ENCODE results near the gene SETD7. TPM values are rescaled to one million over a fixed set of nuclear protein-coding genes. Genes with fewer than 3 reads are reported as not detected.
"Not testable (repeated sequence)": the region's sequence is repeated elsewhere in the genome, so short reads cannot be mapped to it uniquely, and the experiment has no call there.

Gene SETD7
- total RNA-seq, 2 donors from 2014 or later, result 25.5 to 29.5 TPM

DNA sequence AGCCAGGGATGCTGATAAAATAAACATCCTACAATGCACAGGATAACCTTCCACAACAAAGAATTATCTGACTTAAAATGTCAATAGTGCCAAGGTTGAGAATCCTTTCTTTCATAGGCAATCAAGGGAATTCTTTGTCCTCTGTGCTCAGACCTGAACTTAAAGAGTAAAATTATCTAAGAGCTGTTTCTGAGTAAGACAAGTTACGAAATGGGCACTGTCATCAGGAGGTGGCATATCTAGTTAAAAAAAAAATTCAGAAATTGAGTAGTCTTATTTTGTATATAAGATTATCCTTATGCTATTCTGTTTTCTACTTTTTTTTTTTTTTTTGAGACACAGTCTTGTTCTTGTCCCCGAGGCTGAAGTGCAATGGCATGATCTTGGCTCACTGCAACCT lies 105.4 kb downstream of the SETD7 start:
- Histone ChIP-seq H3K36me3 (no peaks in the 10 kb centered on the region), H3K4me1 (peaks cover 6% of the 10 kb centered on the region), H3K4me3 (no peak overlapping the region), H3K9me3 (no peaks in the 10 kb centered on the region), H3K9ac (ENCODE audit: low read depth in 2 of 2, low read length in 2 of 2) (no peak overlapping the region), H3K27me3 (no peaks in the 10 kb centered on the region), H3K27ac (no peak overlapping the region)
- TF ChIP-seq, protein P1, sequence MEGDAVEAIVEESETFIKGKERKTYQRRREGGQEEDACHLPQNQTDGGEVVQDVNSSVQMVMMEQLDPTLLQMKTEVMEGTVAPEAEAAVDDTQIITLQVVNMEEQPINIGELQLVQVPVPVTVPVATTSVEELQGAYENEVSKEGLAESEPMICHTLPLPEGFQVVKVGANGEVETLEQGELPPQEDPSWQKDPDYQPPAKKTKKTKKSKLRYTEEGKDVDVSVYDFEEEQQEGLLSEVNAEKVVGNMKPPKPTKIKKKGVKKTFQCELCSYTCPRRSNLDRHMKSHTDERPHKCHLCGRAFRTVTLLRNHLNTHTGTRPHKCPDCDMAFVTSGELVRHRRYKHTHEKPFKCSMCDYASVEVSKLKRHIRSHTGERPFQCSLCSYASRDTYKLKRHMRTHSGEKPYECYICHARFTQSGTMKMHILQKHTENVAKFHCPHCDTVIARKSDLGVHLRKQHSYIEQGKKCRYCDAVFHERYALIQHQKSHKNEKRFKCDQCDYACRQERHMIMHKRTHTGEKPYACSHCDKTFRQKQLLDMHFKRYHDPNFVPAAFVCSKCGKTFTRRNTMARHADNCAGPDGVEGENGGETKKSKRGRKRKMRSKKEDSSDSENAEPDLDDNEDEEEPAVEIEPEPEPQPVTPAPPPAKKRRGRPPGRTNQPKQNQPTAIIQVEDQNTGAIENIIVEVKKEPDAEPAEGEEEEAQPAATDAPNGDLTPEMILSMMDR (IDR thresholded peaks at IDR 0.05), result no peak
- DNase-seq, result no peak
- intact Hi-C loops (cut with DNase I), result loop anchor here (10.0 kb wide), 2 partner anchors 84 to 146 kb away; partner anchors contain the start of genes NAA15 and NDUFC1

DNA sequence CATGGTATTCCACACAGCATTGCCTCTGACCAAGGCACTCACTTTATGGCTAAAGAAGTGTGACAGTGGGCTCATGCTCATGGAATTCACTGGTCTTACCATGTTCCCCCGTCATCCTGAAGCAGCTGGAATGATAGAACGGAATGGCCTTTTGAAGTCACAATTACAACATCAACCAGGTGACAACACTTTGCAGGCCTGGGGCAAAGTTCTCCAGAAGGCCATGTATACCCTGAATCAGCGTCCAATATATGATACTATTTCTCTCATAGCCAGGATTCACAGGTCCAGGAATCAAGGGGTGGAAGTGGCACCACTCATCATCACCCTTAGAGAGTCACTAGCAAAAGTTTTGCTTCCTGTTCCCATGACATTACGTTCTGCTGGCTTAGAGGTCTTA lies 108.9 kb downstream of the SETD7 start:
- H3K4me3 ChIP-seq; H3K4me1 ChIP-seq; DNase-seq; H3K36me3 ChIP-seq; H3K27ac ChIP-seq; intact Hi-C loops (cut with DNase I); H3K9ac ChIP-seq (ENCODE audit: low read depth in 2 of 2, low read length in 2 of 2); H3K27me3 ChIP-seq; H3K9me3 ChIP-seq: not testable (repeated sequence)

Other genes starting within 250 kb of the SETD7 start
- gene RAB33B, start 102.1 kb downstream of the SETD7 start, total RNA-seq, result 1 to 10 TPM; 5.0 to 7.1 TPM
- gene MGST2, start 109.6 kb upstream of the SETD7 start, total RNA-seq, result 100 to 1,000 TPM; 105 to 157 TPM

All from colonic mucosa (tissue), 4 donors.